ENCODE results near the gene PRSS21. TPM values are rescaled to one million over a fixed set of nuclear protein-coding genes. Genes with fewer than 3 reads are reported as not detected.

PRSS21 gene
- total RNA-seq, 2 experiments from 2014 or later: 5.2 to 6.0 TPM

Other genes with a start within 250 kb of the PRSS21 start
- gene KCTD5, start 134.7 kb upstream of the PRSS21 start, total RNA-seq: 10 to 100 TPM; 33.2 to 35.9 TPM
- 1 to 10 TPM in 1 of 2 experiments, under 1 TPM in 1; 0.70 to 1.0 TPM for gene PRSS27, start 97.0 kb upstream of the PRSS21 start, total RNA-seq
- gene SRRM2, start 64.6 kb upstream of the PRSS21 start, total RNA-seq: 100 to 1,000 TPM; 501 to 511 TPM
- gene ELOB, start 40.0 kb upstream of the PRSS21 start, total RNA-seq: 100 to 1,000 TPM; 163 to 182 TPM
- not detected for gene PRSS33, start 29.7 kb upstream of the PRSS21 start, total RNA-seq
- not detected for gene PRSS41, start 18.8 kb upstream of the PRSS21 start, total RNA-seq
- 1 to 10 TPM; 2.9 to 3.7 TPM for gene ZG16B, start 13.1 kb downstream of the PRSS21 start, total RNA-seq
- not detected for gene PRSS22, start 40.9 kb downstream of the PRSS21 start, total RNA-seq
- 10 to 100 TPM; 22.5 to 22.8 TPM for gene FLYWCH2, start 66.0 kb downstream of the PRSS21 start, total RNA-seq
- gene FLYWCH1, start 94.7 kb downstream of the PRSS21 start, total RNA-seq: 10 to 100 TPM; 44.6 to 48.9 TPM
- gene KREMEN2, start 147.0 kb downstream of the PRSS21 start, total RNA-seq: under 1 TPM in 1 of 2 experiments, not detected in 1; 0.18 TPM
- 10 to 100 TPM; 53.6 to 57.7 TPM for gene PAQR4, start 152.1 kb downstream of the PRSS21 start, total RNA-seq
- gene PKMYT1, start 163.2 kb downstream of the PRSS21 start, total RNA-seq: 100 to 1,000 TPM; 144 to 160 TPM
- gene CLDN9, start 195.7 kb downstream of the PRSS21 start, total RNA-seq: under 1 TPM in 1 of 2 experiments, not detected in 1; 0.16 TPM
- not detected for gene CLDN6, start 200.9 kb downstream of the PRSS21 start, total RNA-seq
- gene TNFRSF12A, start 203.1 kb downstream of the PRSS21 start, total RNA-seq: 1 to 10 TPM; 4.2 to 4.7 TPM
- 10 to 100 TPM; 41.0 to 41.7 TPM for gene HCFC1R1, start 206.7 kb downstream of the PRSS21 start, total RNA-seq
- 10 to 100 TPM; 57.4 to 57.9 TPM for gene THOC6, start 206.8 kb downstream of the PRSS21 start, total RNA-seq
- gene BICDL2, start 219.7 kb downstream of the PRSS21 start, total RNA-seq: under 1 TPM; 0.84 to 0.94 TPM
- 10 to 100 TPM; 58.0 to 66.1 TPM for gene MMP25, start 229.3 kb downstream of the PRSS21 start, total RNA-seq
- 1,000 to 10,000 TPM; 1,836 to 1,884 TPM for gene IL32, start 248.4 kb downstream of the PRSS21 start, total RNA-seq